Upper lobe of left lung (tissue), 4 donors: ENCODE measurements around the gene RNASEH2B.

Experiments used
- POLR2A ChIP-seq, 4 donors: fragments of 450-650 bp; IDR thresholded peaks; one replicate each; pipeline ENCODE4 v1.5.1; 2016 to 2017; ENCODE audit warnings: antibody characterized with exemption in 4 of 4, mild to moderate bottlenecking in 2 of 4
- TF ChIP-seq, protein P1 (sequence below), 6 experiments: fragments of 450-650 bp in 4 of 6; fragments of 200-600 bp in 2 of 6; sonication (generic) in 2 of 6; IDR thresholded peaks; one replicate each; pipeline ENCODE4 v1.5.1; 2016 to 2019; ENCODE audit warnings: antibody characterized with exemption in 6 of 6

- TF ChIP-seq POLR2A (IDR thresholded peaks at IDR 0.05) = no peak
- TF ChIP-seq, protein P1, sequence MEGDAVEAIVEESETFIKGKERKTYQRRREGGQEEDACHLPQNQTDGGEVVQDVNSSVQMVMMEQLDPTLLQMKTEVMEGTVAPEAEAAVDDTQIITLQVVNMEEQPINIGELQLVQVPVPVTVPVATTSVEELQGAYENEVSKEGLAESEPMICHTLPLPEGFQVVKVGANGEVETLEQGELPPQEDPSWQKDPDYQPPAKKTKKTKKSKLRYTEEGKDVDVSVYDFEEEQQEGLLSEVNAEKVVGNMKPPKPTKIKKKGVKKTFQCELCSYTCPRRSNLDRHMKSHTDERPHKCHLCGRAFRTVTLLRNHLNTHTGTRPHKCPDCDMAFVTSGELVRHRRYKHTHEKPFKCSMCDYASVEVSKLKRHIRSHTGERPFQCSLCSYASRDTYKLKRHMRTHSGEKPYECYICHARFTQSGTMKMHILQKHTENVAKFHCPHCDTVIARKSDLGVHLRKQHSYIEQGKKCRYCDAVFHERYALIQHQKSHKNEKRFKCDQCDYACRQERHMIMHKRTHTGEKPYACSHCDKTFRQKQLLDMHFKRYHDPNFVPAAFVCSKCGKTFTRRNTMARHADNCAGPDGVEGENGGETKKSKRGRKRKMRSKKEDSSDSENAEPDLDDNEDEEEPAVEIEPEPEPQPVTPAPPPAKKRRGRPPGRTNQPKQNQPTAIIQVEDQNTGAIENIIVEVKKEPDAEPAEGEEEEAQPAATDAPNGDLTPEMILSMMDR (IDR thresholded peaks at IDR 0.05) = no peak
Observed at GRCh38 chr13:50911081-50911631, 1.6 kb downstream of the RNASEH2B start.
